K562 (cell line): ENCODE results near the gene IGF2R. TPM values are rescaled to one million over a fixed set of nuclear protein-coding genes. Genes with fewer than 3 reads are reported as not detected.
A peak's percentile ranks its signal among the peaks of the same experiment; 100 is the strongest.

Experiments
- ATAC-seq: fragments of 200-7000 bp; cut with Tn5 transposase; 3 replicates; pipeline ENCODE4 v1.9.1; 2020; ENCODE audit warnings: moderate library complexity
- BruUV-seq: library from RNA; stranded (reverse); fragments of 400-500 nt; replicated peaks from 2 replicates; lab custom pipeline; 2021; lab: Mats Ljungman, UMichigan
- CTCF ChIA-PET: fragments of 300-600 bp; formaldehyde crosslinking; extraction: SDS; loops from one replicate; lab custom pipeline; 2021; ENCODE audit warnings: low intra/inter-chr PET ratio; lab: Yijun Ruan, JAX
- POLR2A ChIA-PET: fragments of 300-600, 350-650 bp; sonication (Branson Sonifier 250); formaldehyde crosslinking; extraction: SDS; loops from one replicate; lab custom pipeline; 2021; ENCODE audit warnings: antibody characterized with exemption, inconsistent platforms; lab: Yijun Ruan, JAX
- DNase-seq, 4 experiments: peaks; one replicate each; pipeline versions ENCODE4 v3.0.0 to v3.0.0-alpha.2; 2011 to 2018; ENCODE audit warnings: low spot score in 3 of 4, mixed read lengths in 3 of 4; ENCODE audit errors: extremely low read depth in 1 of 4
- FAIRE-seq: peaks from 2 replicates; lab custom pipeline; 2011; peaks lifted over from hg19 to GRCh38; lab: Jason Lieb, UNC
- H2AFZ ChIP-seq: 2 replicates; pipeline ENCODE4 v1.6.0; 2011; ENCODE audit warnings: low read depth, low read length, control low read depth, inconsistent platforms
- H3K27ac ChIP-seq: fragments of 200-600 bp; 3 replicates; pipeline ENCODE4 v1.8.0; 2011; ENCODE audit warnings: low read depth, mild to moderate bottlenecking, control low read depth, inconsistent platforms, low read length, moderate library complexity, mixed read lengths; ENCODE audit errors: extremely low read depth
- H3K27me3 ChIP-seq, 2 experiments: fragments of 300-600 bp in 1 of 2; 2 replicates in 1 of 2; 3 replicates in 1 of 2; pipeline versions ENCODE4 v1.6.0 to v1.8.0; 2011; ENCODE audit warnings: inconsistent platforms in 2 of 2, low read length in 2 of 2, mild to moderate bottlenecking in 1 of 2, mixed read lengths in 1 of 2, moderate library complexity in 1 of 2; ENCODE audit not compliant: control insufficient read depth in 2 of 2, insufficient read depth in 2 of 2
- H3K36me3 ChIP-seq: fragments of 300-600 bp; 3 replicates; pipeline ENCODE4 v1.8.0; 2011; ENCODE audit warnings: mild to moderate bottlenecking, low read length, inconsistent platforms; ENCODE audit not compliant: control insufficient read depth, insufficient read depth
- H3K4me1 ChIP-seq, 2 experiments: fragments of 200-600 bp in 1 of 2; replicated peaks in 1 of 2; 2 replicates in 1 of 2; 3 replicates in 1 of 2; pipeline versions ENCODE4 v1.5.1 to v1.8.0; 2011; ENCODE audit warnings: inconsistent platforms in 2 of 2, low read length in 2 of 2, mild to moderate bottlenecking in 1 of 2, mixed read lengths in 1 of 2, moderate library complexity in 1 of 2; ENCODE audit not compliant: control insufficient read depth in 2 of 2, insufficient read depth in 2 of 2
- H3K4me2 ChIP-seq: 2 replicates; pipeline ENCODE4 v1.6.1; 2011; ENCODE audit warnings: low read length, control low read depth, inconsistent platforms, mixed read lengths; ENCODE audit not compliant: insufficient read depth
- H3K4me3 ChIP-seq: fragments of 200-600 bp; sonication (generic), shearing (Covaris generic); 2 replicates; pipeline ENCODE4 v1.5.1; 2016; ENCODE audit warnings: control low read depth, inconsistent platforms
- H3K79me2 ChIP-seq: fragments of 200-600 bp; 3 replicates; pipeline ENCODE4 v1.8.0; 2011; ENCODE audit warnings: low read length, inconsistent platforms; ENCODE audit not compliant: control insufficient read depth, insufficient read depth
- H3K9ac ChIP-seq, 2 experiments: 2 replicates each; pipeline versions ENCODE4 v1.6.0 to v1.6.1; 2011; ENCODE audit warnings: low read depth in 2 of 2, low read length in 2 of 2, control low read depth in 1 of 2, inconsistent platforms in 1 of 2, mild to moderate bottlenecking in 1 of 2, mixed read lengths in 1 of 2; ENCODE audit not compliant: insufficient read depth in 1 of 2
- H3K9me1 ChIP-seq: one replicate; pipeline ENCODE4 v1.6.0; 2011; ENCODE audit warnings: inconsistent platforms, mild to moderate bottlenecking, low read length, moderate library complexity; ENCODE audit not compliant: control insufficient read depth, insufficient read depth
- H3K9me3 ChIP-seq: replicated peaks from 2 replicates; pipeline ENCODE4 v1.5.1; 2011; ENCODE audit warnings: low read depth, low read length, inconsistent platforms; ENCODE audit not compliant: control insufficient read depth, insufficient read depth
- H4K20me1 ChIP-seq: replicated peaks from 2 replicates; pipeline ENCODE4 v1.6.1; 2011; ENCODE audit warnings: low read length, inconsistent platforms, mixed read lengths; ENCODE audit not compliant: control insufficient read depth, insufficient read depth
- CEBPB ChIP-seq: fragments of 450-650 bp; IDR thresholded peaks from 2 replicates; pipeline ENCODE4 v1.6.1; 2016; ENCODE audit warnings: missing genetic modification characterization, missing compliant biosample characterization
- CTCF ChIP-seq, 3 experiments: IDR thresholded peaks in 2 of 3; conservative IDR thresholded peaks in 1 of 3; 2 replicates each; pipeline ENCODE4 v1.5.1; 2011 to 2012; ENCODE audit warnings: low read length in 3 of 3, mild to moderate bottlenecking in 3 of 3, control low read depth in 2 of 3, improper control_type of control experiment in 1 of 3, inconsistent platforms in 1 of 3, low read depth in 1 of 3, mixed read lengths in 1 of 3, moderate library complexity in 1 of 3; ENCODE audit not compliant: insufficient read depth in 2 of 3
- RAD21 ChIP-seq, 2 experiments: fragments of 250-450 bp in 1 of 2; fragments of 450-650 bp in 1 of 2; sonication (Bioruptor Pico) in 1 of 2; formaldehyde crosslinking in 1 of 2; IDR thresholded peaks in 1 of 2; conservative IDR thresholded peaks in 1 of 2; 2 replicates each; pipeline versions ENCODE4 v1.4.0 to v1.8.0; 2020 to 2022; ENCODE audit warnings: mild to moderate bottlenecking in 2 of 2, moderate library complexity in 1 of 2
- ZNF212 ChIP-seq: fragments of 450-650 bp; formaldehyde crosslinking; IDR thresholded peaks from 2 replicates; pipeline ENCODE4 v1.4.0; 2020; ENCODE audit warnings: mild to moderate bottlenecking
- ZNF592 ChIP-seq: fragments of 450-650 bp; IDR thresholded peaks from 2 replicates; pipeline ENCODE4 v1.6.1; 2017; ENCODE audit warnings: antibody characterized with exemption, mild to moderate bottlenecking
- ZNF79 ChIP-seq: fragments of 250-450 bp; sonication (Bioruptor Pico); IDR thresholded peaks from 2 replicates; pipeline ENCODE4 v1.4.0; 2020; ENCODE audit warnings: low read depth, mild to moderate bottlenecking, moderate library complexity
- ZNF830 ChIP-seq: fragments of 250-450 bp; sonication (Bioruptor Pico); IDR thresholded peaks from 2 replicates; pipeline ENCODE4 v1.5.0; 2021; ENCODE audit warnings: mild to moderate bottlenecking
- WGBS: fragments of 100-300 bp; shearing (Covaris generic); methylation state at CpG from one replicate; pipeline ENCODE4 v1.1.6; 2016; ENCODE audit warnings: low coverage, mixed read lengths; ENCODE audit not compliant: insufficient coverage; ENCODE audit errors: missing lambda C conversion rate; 5-methylcytosine and 5-hydroxymethylcytosine counted together
- in situ Hi-C: fragments of 300-500 bp; cut with MboI; formaldehyde crosslinking; loops from 4 replicates; pipeline ENCODE4 v1.15.0; 2018; ENCODE audit warnings: inconsistent platforms, mixed read lengths
- intact Hi-C: fragments of 100-400 bp; cut with micrococcal nuclease; formaldehyde crosslinking; loops from 2 replicates; pipeline ENCODE4 v1.14.2; 2022
- polyA plus RNA-seq, 8 experiments: library from polyadenylated mRNA; depleted of rRNA in 4 of 8; stranded (reverse) in 5 of 8; unstranded in 3 of 8; fragments of >200 nt; fragmentation: Nextera tagmentation in 2 of 8; fragmentation: Illumina TruSeq in 1 of 8; extraction: Ambion mirVana in 2 of 8; extraction: Trizol in 1 of 8; gene quantifications; 2 replicates each; pipeline versions ENCODE4 v1.2.1 to v1.2.3, GENCODE V29; 2011 to 2014; ENCODE audit warnings: inconsistent platforms in 1 of 8, missing spikeins in 1 of 8
- total RNA-seq, 7 experiments: library from RNA; depleted of rRNA in 6 of 7; stranded (reverse); fragments of >200 nt in 6 of 7; fragmentation: Illumina TruSeq in 2 of 7; extraction: Trizol in 2 of 7; gene quantifications; 2 replicates each; pipeline versions ENCODE4 v1.2.1 to v1.2.3, GENCODE V29; 2011 to 2021; ENCODE audit warnings: low replicate concordance in 1 of 7

The IGF2R gene
- total and polyA plus RNA-seq, 9 of the 15 experiments (the other 6 are each of a cell fraction or from before 2014, with no cell fraction given), result 3.5 to 92.3 (median 34.5) TPM

- FAIRE-seq (no peak), ATAC-seq (no peak), DNase-seq (no peak)
- no peak overlapping the region for H3K4me3 ChIP-seq
- no peak overlapping the region for H3K4me2 ChIP-seq
- in situ Hi-C loops, result no loop called here
- BruUV-seq, result no TSS peak
- H3K4me1 ChIP-seq, result peaks cover 5 to 9% of the 10 kb centered on the region in 2 experiments; a peak in 3 of 5 replicates
- ChIA-PET POLR2A (interaction anchor here (0.6 kb wide), 1 partner anchor 15 kb away, joined by 3 read pairs; no protein-coding TSS in a partner anchor), CTCF (no interaction called here)
- no peaks in the 10 kb centered on the region for H3K79me2 ChIP-seq
- H2AFZ ChIP-seq, result no peak overlapping the region
- no peaks in the 10 kb centered on the region for H3K9me3 ChIP-seq
- H3K27me3 ChIP-seq, result no peaks in the 10 kb centered on the region
- WGBS, result 97% methylated on average over 19 of the region's 19 CpGs
- H3K9ac ChIP-seq, result no peak overlapping the region; a peak in 1 of 4 replicates
- no peaks in the 10 kb centered on the region for H4K20me1 ChIP-seq
- peaks cover 3% of the 10 kb centered on the region for H3K9me1 ChIP-seq
- intact Hi-C loops, result loop anchor here (5.0 to 10.0 kb wide), 2 partner anchors 68 to 156 kb away; no protein-coding TSS in a partner anchor
- peaks cover 92% of the 10 kb centered on the region for H3K36me3 ChIP-seq
- TF ChIP-seq ZNF830 (no peak), ZNF79 (CRISPR knock-in tag) (no peak), ZNF212 (CRISPR knock-in tag) (no peak), CEBPB (peak; percentile 42; the same call in 1 of the 2 replicates), CTCF (IDR thresholded peaks at IDR 0.05 in 2 of 3, conservative IDR thresholded peaks at IDR 0.05 in 1 of 3; ENCODE audit: insufficient read depth in 2 of 3, low read depth in 1 of 3, low read length in 3 of 3) (peak in 1 of 3 experiments; percentile 4; a peak in 1 of 6 replicates), ZNF592 (no peak), RAD21 (CRISPR knock-in tag; conservative IDR thresholded peaks at IDR 0.05 in 1 of 2, IDR thresholded peaks at IDR 0.05 in 1 of 2) (0 out of 4 replicates have a peak, but pooled peaks of 1 of the 2 experiments have one; percentile 13)
- no peak overlapping the region for H3K27ac ChIP-seq
These were observed 71.8 kb downstream of the IGF2R start for GRCh38 chr6:160040527-160041264.
